GM19463 (cell line): Measurements from ENCODE around the gene TBXAS1.

ENCODE experiments used
- ATAC-seq: cut with Tn5 transposase; IDR thresholded peaks from one replicate; pipeline ENCODE4 v1.9.1; 2021; ENCODE audit warnings: mild to moderate bottlenecking, moderate library complexity; ENCODE audit not compliant: unreplicated experiment

TBXAS1 gene

DNA sequence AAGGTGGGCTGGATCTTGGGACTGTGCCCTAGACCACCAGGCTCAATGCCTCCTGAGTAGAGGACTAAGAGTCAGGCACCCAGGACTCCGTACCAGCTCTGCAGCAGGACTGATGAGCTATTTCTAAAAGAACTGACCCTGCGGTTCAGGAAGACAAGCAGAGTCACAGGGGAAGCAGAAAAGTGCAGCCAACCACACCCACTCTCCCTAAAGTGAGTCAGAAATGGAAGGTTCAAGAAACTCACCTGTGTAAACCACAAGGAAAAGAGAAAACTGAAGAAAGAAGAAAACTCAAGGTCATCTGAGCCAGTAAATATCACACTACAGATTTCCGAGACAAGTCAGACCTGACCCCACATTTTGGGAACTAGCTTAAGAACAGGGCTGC lies 231.2 kb downstream of the TBXAS1 start:
- ATAC-seq: no peak

- ATAC-seq: no peak
These were observed 231.9 kb downstream of the TBXAS1 start for GRCh38 chr7:140060788-140061606.

- no peak for ATAC-seq
These were observed 232.5 kb downstream of the TBXAS1 start for GRCh38 chr7:140061607-140061930.

DNA sequence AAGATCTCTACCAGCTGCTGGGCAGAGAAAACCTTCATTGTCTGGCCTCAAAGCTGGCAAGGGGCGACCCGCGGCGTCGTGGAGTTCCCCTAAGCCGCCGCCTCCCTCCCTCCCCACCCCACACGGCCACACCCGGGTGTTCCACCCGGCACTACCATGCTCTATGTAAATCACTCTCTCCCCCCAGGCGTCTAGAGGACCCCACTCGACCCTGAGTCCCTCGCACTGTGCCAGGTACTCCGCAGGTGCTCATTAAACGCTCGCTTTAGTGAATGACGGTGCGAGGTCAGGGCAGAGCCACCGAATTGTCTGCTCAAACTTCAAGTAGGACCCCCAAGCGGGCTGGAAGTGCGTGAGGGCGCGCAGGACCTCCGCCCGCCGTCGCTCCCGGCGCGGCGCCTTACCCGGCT lies 233.1 kb downstream of the TBXAS1 start:
- ATAC-seq: peak; percentile 37

- peak; percentile 85 for ATAC-seq
These were observed 233.7 kb downstream of the TBXAS1 start, which contains the start of gene PARP12 for GRCh38 chr7:140062528-140063299. Gene PARP12, minus strand, starts transcription at chr7:140062951. Its CDS starts 104 bp downstream, at chr7:140062847.

DNA sequence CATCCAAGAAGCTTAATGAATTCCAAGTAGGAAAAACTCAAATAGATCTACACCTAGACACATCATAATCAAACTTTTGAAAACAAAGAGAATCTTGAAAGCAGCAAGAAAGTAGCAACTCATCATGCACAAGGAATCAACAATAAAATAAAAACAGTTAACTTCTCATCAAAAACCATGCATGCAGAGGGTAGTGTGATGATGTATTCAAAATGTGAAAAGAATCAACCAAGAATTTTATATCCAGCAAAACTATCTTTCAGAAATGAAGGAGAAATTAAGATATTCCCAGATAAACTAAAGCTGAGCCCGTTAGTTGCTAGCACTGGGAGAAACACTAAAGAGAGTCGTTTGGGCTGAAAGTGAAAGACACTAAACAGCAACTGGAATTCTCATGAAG lies 238.0 kb downstream of the TBXAS1 start:
- ATAC-seq: no peak

DNA sequence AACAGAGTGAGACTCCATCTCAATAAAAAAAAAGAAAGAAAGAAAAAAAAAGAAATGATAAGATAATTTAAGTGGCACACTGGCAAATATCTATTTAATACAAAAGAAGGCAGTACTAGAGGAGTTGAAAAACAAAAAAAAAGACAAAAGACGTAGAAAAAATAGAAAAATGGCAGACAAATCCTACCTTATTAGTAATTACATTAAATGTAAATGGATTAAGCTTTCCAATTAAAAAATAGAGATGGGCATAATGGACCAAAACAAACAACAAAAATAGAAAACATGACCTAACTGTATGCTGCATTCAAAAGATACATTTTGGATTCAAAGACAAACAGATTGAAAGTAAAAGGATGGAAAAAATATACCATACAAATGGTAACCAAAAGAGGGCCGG lies 239.0 kb downstream of the TBXAS1 start:
- no peak for ATAC-seq

DNA sequence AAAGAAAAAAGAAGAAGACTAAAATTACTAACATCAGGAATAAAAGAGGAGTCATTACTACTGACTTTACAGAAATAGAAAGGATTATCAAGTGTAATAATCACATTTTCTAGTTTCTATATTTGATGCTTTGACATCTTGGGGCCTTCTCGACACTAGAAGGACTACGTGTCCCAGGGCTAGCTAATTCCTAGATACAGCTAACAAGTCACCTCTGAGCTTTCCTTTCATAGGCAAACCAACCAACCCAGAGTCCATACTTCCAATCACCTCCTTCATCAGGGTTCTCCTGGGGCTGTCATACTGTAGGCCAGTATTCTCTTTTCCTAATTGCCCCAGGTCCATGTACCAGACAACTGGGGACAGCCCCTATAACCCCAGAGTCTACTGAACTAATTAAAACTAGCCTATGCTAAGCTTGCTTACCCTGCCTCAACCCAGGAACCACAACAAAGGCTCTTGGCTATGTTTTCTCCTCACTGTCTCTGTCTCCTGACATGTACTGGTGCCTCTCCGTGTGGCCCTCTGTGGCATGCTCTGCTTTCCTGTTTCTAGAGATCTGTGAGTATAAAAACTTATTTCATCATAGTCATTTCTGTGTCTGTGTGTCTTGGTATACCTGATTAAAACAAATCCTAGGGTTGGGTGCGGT lies 240.4 kb downstream of the TBXAS1 start:
- no peak for ATAC-seq
